Cerebellar cortex (tissue), 1 donor: ENCODE measurements around the gene RNASE7.

Experiments used
- DNase-seq: peaks from one replicate; pipeline ENCODE4 v3.0.0-alpha.2; 2015; ENCODE audit warnings: low spot score

Gene RNASE7

DNA sequence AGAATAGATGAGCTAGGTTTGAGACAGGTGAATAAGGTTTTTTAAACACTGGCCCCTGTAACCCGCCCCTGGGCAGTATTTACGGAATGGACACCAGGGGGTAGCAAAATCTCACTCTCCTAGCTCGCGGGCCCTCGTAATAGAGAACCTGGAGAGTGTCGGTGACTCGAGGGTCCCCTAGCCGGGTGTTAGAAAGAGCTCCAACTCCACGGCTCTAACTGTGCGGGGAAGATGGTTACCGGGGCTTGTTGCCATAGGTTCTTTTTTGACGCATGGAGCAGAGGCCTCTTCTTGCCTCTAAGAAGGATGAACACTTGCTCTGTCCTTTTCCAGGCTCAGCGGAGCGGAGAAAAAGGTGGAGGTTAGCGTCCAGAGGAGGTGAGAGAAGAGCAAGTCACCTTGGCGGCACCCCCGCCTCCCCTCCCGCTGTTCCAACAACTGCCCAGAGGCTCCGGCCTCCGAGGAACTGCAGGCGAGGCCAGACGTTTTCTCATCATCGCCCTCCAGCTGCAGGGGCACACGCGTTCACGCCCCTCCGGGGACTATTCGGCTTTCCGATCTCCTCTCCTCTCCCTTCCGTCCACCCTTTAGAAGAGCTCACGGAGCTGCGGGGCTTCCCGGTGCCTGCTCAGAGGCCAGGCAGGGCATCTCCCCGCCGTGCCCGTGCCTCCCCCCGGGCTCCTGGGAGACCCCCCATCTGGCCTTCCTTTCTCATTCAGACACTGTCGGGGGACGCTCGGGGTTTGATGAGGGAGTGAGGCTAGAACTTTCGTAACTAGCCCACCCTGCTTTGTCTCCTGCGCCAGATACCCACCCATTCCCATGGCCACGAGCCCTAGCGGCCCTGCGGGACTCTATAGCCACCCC, 26.6 kb downstream of the RNASE7 start:
- DNase-seq = peak; percentile 84

- DNase-seq = peak; percentile 53
Observed at GRCh38 chr14:21069388-21070082, 27.4 kb downstream of the RNASE7 start.

DNA sequence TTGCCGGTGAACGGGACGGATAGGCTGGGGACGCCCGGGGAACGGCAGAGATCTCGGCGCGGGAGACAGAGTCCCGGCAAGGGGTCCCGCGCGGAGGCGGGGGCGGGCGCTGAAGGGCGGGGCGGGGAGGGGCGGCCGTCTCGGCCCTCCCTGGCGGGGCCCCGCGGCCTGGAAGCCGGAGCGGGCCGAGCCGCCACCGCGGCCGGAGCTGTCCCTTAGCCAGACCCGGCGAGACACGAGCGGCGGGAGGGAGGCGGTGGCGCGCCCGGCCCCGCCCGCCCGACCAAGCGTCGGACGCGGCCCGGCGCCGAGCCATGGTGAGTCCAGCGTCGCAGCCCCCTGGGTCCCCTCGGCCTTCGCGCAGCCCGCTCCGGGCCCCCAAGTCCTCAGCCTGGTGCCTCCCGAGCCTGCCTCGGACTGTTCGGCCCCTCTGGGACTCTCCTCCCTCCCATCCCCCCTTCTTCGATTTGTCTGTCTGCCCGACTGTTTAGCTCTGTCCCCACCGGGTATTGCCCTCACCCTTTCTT, 28.0 kb downstream of the RNASE7 start, which contains the start of gene ARHGEF40:
Gene ARHGEF40 (plus strand): TSS at position 222 of the 527 bp plus-strand sequence. CDS start 93 bp downstream, at position 315.
- DNase-seq = peak; percentile 65

DNA sequence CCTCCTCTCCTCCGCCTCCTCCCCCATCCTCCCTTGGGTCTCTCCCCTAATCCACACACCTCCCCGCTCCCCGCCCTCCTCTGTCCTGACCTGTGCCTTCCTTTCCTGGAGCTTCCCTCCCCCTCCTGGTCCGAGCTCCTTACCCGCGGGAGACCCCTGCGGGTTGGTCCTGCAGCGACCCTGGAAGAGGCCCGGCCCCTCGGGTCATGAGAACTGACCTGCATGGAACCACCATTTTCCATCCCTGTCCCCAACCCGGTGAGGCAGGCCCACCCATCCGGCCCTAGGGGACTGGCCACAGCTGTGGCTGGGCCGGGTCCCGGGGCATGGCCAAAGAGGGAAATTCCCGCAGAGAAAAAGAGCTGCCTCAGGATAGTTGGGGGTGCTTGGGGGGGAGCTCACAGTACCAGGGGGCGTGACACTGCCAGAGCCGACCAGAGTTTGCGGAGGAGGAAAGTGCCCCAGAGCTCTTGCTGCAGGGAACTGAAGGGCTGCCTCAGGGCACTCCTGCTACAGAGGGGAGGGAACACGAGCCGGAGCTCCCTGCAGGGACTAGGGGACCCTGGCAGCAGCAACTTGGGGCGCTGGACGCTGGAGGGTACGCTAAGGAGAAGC, 28.6 kb downstream of the RNASE7 start:
- peak; percentile 61 for DNase-seq

- DNase-seq = peak; percentile 62
Observed at GRCh38 chr14:21071225-21072030, 29.3 kb downstream of the RNASE7 start.

DNA sequence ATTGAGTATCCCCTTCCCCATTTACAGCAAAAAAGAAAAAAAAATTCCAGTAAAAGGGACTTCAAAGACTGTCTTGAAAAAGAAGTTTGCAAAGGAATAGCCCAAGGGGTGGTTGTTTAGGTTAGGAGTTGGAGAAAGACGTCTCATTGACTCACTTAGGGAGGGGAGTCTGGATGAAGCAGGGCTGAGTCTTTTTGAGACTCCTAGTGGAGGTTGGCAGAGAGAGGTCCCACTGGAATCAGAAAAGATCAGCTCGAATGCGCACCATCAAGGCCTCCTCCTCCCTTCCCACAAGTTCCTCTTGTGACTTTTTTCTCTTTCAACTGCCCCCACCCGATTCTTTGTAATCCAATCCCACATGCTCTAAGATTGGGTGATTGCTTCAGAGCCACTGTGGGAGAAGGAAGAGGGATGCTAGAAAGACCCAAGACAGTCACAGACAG, 29.9 kb downstream of the RNASE7 start:
- DNase-seq = peak; percentile 27

- peak; percentile 20 for DNase-seq
Observed at GRCh38 chr14:21072781-21073339, 30.7 kb downstream of the RNASE7 start.

DNA sequence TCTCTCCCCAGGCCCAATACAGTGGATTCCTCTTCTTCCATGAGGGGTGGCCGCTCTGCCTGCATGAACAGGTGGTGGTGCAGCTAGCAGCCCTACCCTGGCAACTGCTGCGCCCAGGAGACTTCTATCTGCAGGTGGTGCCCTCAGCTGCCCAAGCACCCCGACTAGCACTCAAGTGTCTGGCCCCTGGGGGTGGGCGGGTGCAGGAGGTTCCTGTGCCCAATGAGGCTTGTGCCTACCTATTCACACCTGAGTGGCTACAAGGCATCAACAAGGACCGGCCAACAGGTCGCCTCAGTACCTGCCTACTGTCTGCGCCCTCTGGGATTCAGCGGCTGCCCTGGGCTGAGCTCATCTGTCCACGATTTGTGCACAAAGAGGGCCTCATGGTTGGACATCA, 31.8 kb downstream of the RNASE7 start:
- DNase-seq = no peak

- DNase-seq = peak; percentile 72
Observed at GRCh38 chr14:21074398-21075272, 32.5 kb downstream of the RNASE7 start.

DNA sequence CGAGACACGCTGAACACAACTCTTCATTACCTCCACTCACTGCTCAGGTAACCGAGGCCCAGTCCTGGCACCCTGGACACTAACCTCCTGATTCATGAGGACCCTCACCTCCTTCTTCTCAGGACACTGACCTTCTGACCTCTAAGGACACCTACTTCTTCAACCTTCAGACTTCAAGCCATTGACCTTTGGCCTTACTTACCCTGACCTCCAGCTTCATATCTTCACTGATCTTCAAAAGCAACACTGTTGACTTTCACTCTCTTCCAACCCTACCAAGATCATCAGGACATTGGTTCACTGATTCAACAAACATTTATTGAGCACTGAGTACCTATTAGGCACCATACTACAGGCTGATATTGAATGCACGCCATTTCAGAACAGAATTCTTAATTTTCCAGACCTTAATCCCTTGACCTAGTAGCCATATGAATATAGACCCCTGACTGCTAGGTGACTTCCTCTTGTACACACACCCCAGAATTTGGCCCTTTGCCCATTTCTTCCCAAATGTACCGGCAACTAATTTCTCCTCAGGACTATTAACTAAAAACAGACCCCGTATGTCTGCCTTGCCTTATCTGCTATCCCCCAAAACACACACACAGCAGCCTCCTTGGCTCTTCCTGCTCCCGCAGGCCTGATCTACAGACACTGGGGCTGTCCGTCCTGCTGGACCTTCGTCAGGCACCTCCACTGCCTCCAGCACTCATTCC, 33.7 kb downstream of the RNASE7 start:
- DNase-seq = no peak

GRCh38 chr14:21077672-21078071, 35.5 kb downstream of the RNASE7 start:
- no peak for DNase-seq

GRCh38 chr14:21078287-21078686, 36.1 kb downstream of the RNASE7 start:
- no peak for DNase-seq

GRCh38 chr14:21078726-21079125, 36.6 kb downstream of the RNASE7 start:
- DNase-seq = no peak

GRCh38 chr14:21081521-21082142, 39.5 kb downstream of the RNASE7 start:
- no peak for DNase-seq

DNA sequence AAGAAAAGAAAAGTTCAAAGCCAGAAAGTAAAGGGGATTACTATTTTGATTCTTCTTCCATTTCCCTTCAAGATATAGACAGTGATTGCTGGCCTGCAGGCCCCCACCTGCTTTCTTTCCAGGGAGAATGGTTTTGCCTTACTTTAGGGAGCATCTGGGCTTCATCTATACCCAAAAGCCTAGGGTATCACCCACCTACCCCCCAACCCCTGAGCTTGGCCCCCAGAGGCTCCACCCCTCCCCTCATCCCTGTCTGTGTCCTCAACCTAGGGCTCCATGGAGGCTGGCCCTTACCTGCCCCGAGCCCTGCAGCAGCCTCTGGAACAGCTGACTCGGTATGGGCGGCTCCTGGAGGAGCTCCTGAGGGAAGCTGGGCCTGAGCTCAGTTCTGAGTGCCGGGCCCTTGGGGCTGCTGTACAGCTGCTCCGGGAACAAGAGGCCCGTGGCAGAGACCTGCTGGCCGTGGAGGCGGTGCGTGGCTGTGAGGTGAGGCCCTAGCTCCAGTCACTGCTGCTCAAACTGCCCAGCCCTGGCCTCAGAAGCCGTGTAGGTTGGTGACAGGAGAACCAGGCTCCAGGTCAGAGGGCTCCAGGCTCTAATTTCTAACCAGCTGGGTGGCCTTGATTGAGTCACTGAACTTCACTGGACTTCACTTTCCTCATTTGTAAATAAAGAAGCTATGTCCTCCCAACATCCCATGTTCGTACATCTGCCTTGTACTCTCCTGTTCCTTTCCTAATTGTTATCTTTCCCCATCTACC, 41.6 kb downstream of the RNASE7 start:
- DNase-seq = no peak

DNA sequence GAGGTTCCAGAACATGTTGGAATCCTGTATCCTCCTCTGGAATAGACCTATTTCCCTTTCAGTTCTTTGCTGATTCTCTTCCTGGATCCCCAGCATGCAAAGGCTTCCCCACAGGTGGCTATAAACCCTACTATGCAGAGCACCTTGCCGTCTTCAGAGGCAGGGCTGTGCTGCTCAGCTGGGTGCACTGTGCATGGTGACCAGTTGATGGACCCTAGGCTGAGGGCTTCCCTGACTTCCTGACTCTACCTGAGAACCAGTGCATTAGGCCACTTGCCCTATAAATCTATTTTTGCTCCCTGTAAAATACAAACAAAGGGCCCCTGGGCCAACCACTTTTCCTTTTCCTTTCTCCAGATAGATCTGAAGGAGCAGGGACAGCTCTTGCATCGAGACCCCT, 42.2 kb downstream of the RNASE7 start:
- no peak for DNase-seq

GRCh38 chr14:21084998-21085853, 43.1 kb downstream of the RNASE7 start:
- no peak for DNase-seq
